Measurements from ENCODE around the gene CCDC138.

- TF ChIP-seq CTCF (IDR thresholded peaks at IDR 0.05) (no peak), POLR2A (IDR thresholded peaks at IDR 0.05) (no peak), EP300 (IDR thresholded peaks at IDR 0.05) (no peak)
Observed at GRCh38 chr2:108806371-108807113, 20.0 kb downstream of the CCDC138 start.
